Upper lobe of left lung (tissue), 4 donors: ENCODE measurements around the gene KLHDC8A.

Experiments used
- CTCF ChIP-seq, 6 experiments: fragments of 450-650 bp in 4 of 6; fragments of 200-600 bp in 2 of 6; sonication (generic) in 2 of 6; IDR thresholded peaks; one replicate each; pipeline ENCODE4 v1.5.1; 2016 to 2019; ENCODE audit warnings: antibody characterized with exemption in 6 of 6
- EP300 ChIP-seq, 4 donors: sonication (generic); formaldehyde crosslinking; IDR thresholded peaks; one replicate each; pipeline ENCODE4 v1.5.1; 2017; ENCODE audit warnings: antibody characterized with exemption in 4 of 4, control low read depth in 2 of 4
- POLR2A ChIP-seq, 4 donors: fragments of 450-650 bp; IDR thresholded peaks; one replicate each; pipeline ENCODE4 v1.5.1; 2016 to 2017; ENCODE audit warnings: antibody characterized with exemption in 4 of 4, mild to moderate bottlenecking in 2 of 4
- POLR2AphosphoS5 ChIP-seq, 2 donors: sonication (generic); formaldehyde crosslinking; IDR thresholded peaks; one replicate each; pipeline ENCODE4 v1.5.1; 2017; ENCODE audit warnings: antibody characterized with exemption in 2 of 2

GRCh38 chr1:205353191-205353590 is 3.5 kb downstream of the KLHDC8A start:
- TF ChIP-seq CTCF (IDR thresholded peaks at IDR 0.05) = no peak
- TF ChIP-seq POLR2A (IDR thresholded peaks at IDR 0.05) = no peak
- no peak for TF ChIP-seq EP300 (IDR thresholded peaks at IDR 0.05)
- TF ChIP-seq POLR2AphosphoS5 (IDR thresholded peaks at IDR 0.05) = no peak
